H1 (cell line): ENCODE results near the gene APP. TPM values are rescaled to one million over a fixed set of nuclear protein-coding genes. Genes with fewer than 3 reads are reported as not detected.

Experiments used
- RXRA ChIP-seq: IDR thresholded peaks from 2 replicates; pipeline ENCODE4 v1.6.1; 2011; ENCODE audit warnings: low read depth, mild to moderate bottlenecking, low read length, moderate library complexity; ENCODE audit not compliant: insufficient read depth
- TAF7 ChIP-seq: optimal IDR thresholded peaks from 2 replicates; pipeline ENCODE3; 2011; ENCODE audit warnings: low read depth, mild to moderate bottlenecking, inconsistent platforms, low read length, moderate library complexity, borderline replicate concordance
- TBP ChIP-seq: IDR thresholded peaks from 2 replicates; pipeline ENCODE4 v1.6.1; 2011; ENCODE audit warnings: low read depth, low read length, improper control_type of control experiment
- polyA plus RNA-seq, 7 experiments: library from polyadenylated mRNA; depleted of rRNA in 3 of 7; stranded (reverse) in 5 of 7; unstranded in 2 of 7; fragments of >200 nt in 5 of 7; fragments of 200-250 nt in 2 of 7; gene quantifications; 1 replicate in 5 of 7; 2 replicates in 1 of 7; 4 replicates in 1 of 7; pipeline versions ENCODE4 v1.2.1 to v1.2.3, GENCODE V29; 2011 to 2013; ENCODE audit warnings: missing spikeins in 2 of 7, mixed read lengths in 2 of 7
- total RNA-seq: library from RNA; stranded (reverse); fragmentation: NEBNext Ultra II Directional; extraction: Animal tissue kit (Norgen Biotek cat#: 25700); gene quantifications from 2 replicates; pipeline ENCODE4 v1.2.1, GENCODE V29; 2021
- TF ChIP-seq, protein P1 (sequence below): IDR thresholded peaks from 2 replicates; pipeline ENCODE4 v1.6.1; 2012; ENCODE audit warnings: low read length, inconsistent platforms
- TF ChIP-seq, protein P2 (sequence below): IDR thresholded peaks from 2 replicates; pipeline ENCODE4 v1.6.1; 2012; ENCODE audit warnings: inconsistent platforms

APP gene
- total and polyA plus RNA-seq, 2 of the 8 experiments (the other 6 are each of a cell fraction or from before 2014, with no cell fraction given), result 375 to 551 TPM

GRCh38 chr21:25845729-25846256, 324.8 kb downstream of the APP start (continued):
- TF ChIP-seq, protein P1, sequence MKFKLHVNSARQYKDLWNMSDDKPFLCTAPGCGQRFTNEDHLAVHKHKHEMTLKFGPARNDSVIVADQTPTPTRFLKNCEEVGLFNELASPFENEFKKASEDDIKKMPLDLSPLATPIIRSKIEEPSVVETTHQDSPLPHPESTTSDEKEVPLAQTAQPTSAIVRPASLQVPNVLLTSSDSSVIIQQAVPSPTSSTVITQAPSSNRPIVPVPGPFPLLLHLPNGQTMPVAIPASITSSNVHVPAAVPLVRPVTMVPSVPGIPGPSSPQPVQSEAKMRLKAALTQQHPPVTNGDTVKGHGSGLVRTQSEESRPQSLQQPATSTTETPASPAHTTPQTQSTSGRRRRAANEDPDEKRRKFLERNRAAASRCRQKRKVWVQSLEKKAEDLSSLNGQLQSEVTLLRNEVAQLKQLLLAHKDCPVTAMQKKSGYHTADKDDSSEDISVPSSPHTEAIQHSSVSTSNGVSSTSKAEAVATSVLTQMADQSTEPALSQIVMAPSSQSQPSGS, result no peak
- TF ChIP-seq RXRA, result no peak
- TF ChIP-seq, protein P2, sequence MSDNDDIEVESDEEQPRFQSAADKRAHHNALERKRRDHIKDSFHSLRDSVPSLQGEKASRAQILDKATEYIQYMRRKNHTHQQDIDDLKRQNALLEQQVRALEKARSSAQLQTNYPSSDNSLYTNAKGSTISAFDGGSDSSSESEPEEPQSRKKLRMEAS, result no peak
- TF ChIP-seq TBP, result no peak
- TF ChIP-seq TAF7, result no peak
